Measurements from ENCODE around the gene DOCK1.
A peak's percentile ranks its signal among the peaks of the same experiment; 100 is the strongest.

DOCK1 gene

DNA sequence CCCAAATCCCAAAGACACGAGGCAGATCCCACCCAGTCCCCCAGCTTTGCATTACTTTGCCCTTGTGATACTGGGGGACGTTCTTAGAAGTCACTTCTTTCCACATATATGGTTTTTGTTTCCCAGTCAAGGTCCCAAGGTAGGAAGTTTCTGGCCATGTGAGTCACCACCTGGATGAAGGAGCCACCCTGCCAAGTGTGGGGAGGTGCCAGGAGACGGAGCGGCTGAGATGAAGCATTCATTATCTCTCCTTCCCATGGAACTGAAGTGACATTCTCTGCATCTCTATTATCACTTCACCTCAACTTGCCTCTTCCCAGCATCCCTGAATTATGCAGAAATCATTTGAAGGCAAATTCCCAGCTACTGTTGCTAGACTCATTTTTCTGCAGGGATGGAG, 427.4 kb downstream of the DOCK1 start:
- DNase-seq, result no peak

DNA sequence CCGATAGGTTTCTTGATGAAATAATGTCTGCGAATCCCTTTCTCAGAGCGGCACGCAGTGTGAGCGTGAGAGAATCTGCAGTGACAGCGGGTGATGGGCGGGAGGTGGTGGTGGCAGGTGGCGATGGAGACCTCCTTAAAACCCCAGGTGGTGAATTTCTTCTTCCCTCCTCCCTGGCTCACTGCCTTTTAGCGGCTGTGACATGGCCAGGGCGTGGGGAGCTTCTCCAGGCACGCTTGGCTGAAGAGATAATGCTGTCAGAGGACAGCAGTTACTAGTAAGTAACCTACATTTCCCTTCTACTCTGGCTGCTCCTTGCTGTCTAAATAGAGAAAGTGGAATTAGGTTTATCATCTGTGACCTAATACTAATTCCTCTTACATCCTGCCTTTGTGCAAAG, 432.6 kb downstream of the DOCK1 start:
- no peak for DNase-seq

DNA sequence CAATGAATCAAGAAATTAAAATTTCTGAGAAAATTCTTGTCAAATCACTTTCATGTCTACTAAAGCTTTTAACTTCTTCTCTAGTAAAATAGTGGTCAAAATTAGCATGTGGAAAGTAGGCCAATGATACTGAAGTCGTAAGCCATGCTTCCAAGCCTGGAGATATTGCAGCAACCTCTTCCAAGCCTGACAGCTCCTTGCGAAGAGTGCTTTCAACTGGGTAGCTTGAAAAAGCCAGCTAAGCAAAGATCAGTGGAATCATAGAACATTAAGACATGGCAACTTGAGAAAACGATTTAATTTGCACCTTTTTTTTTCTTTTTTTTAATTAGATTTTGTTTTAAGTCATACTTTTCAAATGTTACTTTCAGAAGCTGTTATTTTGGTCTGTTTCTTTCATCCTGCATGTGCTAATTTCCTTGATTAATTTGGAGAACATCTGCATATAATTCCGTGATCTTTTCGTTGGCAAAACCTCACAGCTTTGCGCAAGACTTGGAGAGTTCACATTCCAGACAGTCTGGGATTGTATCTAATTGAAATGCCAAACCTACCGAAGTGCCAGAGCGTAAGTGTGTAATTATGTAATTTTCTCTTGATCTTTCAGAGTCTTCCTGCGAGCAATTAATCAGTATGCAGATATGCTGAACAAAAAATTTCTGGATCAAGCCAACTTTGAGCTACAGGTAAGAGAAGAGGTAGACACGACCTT, 433.3 kb downstream of the DOCK1 start:
- no peak for DNase-seq

DNA sequence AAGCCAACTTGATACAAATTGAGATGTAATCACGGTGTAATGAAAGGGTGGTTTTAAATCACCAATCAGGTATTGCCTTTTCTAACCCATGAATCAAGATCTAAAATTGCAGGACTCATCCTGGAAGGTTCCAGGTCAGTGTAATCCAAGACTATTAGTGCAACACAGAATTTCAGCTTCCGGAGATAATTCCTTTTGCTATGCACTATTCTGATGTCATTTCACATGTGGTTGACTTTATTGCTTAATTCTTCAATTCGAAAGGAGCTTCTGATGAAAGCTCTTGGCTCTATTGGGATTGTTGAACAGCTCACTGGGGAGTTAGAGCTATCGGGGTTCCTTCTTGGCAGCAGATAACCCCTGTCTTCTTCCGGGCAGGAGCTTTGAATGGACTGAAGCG, 438.6 kb downstream of the DOCK1 start:
- DNase-seq, result no peak

DNA sequence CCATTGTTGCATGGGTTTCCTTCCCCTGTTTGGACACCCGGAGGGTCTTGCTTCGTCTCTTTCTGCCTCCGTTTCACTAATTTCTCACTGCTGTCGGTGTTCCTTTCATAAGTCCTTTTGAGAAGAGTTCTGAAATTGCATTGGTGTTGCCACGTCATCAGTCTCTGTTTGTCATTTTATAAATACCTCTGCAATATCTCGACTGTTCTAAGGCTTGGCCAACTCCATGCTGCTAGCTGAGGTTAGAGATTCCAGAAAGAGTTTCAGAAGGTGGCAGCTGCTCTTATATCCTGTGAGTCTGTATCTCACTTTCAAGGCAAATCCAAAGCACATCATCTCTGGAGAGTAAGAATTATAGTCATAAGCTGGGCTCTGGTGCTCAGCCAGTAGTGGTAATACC, 439.1 kb downstream of the DOCK1 start:
- DNase-seq, result no peak

DNA sequence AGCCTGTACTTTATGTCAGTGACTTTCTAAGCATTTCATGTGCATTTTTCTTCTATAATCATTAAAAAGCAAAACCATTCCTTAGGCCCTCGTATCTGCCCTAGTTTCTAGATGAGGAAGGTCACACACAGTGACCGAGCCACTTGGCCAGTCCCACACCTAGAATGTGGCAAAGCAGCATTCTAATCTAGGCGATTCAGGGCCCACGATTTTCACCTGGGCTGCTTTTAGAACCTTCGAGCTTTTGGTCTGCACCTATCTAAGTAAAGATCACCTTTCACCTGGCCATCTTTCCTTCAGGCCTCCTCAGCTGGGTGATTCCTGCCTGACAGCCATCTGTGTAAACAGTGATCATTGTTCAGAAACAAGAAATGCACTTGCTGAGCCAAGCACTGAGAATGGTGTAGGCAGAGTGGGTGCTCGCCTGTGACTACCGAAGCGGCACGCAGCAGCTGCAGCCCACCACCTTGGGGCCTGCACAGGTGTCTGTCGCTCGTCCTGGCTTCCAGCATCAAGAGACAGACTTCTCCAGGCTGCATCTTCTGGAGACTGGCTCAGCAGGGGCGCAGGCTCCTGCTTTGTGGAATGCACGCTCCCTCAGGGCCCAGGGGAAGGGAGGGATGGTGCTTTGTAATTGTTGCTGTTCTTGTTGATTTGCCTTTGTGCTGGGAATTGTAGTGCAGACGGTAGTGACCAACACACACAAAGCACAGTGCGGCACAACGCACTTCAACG, 440.2 kb downstream of the DOCK1 start:
- peak; percentile 98 for DNase-seq

DNA sequence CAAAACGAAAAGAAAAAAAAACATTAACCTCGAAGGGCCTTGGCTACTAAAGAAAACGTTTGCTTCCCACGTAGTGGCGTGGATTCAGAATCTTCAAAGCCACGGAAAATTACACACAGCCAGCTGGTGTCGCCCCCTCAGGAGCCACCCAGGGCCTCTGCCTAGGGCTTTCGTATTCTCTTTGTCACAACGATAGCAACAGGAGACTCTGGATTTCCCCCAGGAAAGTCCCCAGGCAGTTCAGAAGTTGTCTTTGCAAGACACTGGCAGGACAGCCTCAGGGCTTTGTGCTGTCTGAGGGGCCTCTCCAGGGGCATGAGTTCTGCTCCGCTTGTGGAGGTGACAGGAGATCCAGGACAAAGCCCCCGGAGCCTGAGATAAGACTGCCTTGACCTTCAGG, 441.4 kb downstream of the DOCK1 start:
- peak; percentile 27 for DNase-seq

DNA sequence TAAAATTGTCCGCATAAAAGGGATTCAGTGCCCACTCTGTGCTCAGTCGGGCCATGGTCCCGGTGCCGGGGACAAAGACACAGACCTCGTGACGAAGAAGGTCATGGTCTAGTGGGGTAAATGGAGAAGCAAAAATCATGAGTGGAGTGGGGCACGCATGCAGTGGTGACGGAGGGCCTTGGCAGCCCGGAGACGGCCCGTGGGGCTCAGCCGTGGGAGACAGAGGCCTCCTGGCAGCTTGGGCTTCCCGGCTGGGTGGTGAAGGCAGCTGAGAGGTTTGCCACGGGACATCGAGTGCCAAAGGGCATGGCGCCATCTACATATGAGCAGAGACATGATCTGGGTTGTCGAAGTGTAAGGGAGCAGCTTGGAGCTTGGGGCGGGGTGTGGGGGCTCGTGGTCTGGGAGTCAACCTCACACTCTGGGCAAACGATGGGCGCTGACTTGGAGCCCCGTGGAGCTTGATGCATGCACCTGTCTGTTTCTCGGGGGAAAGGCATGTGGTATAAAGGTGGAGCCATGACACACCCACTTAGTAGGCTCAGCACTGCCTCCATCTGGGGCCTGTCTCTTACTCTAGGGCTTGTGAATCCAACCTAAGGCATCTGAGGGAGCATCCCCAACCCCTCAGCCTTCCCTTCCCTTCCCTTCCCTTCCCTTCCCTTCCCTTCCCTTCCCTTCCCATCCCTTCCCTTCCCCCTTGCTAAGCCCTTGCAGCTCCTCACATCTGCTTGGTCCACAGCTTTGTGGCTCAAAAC, 442.2 kb downstream of the DOCK1 start:
- DNase-seq, result peak; percentile 59

DNA sequence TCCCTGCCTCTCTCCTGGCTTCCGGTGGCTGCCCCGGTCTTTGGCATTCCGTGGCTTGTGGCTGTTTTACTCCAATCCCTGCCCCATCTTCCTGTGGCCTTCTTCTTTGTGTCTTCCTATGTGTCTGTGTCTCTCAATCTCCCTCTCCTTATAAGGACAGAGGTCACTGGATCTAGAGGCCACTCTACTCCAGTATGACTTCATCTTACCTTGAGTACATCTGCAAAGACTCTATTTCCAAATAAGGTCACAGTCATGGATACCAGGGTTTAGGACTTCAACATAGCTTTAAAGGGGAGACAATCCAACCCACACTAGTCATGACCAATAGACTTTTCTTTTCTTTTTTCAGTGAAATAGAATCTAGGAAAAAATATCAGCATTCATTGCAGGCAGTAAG, 444.5 kb downstream of the DOCK1 start:
- DNase-seq, result no peak

DNA sequence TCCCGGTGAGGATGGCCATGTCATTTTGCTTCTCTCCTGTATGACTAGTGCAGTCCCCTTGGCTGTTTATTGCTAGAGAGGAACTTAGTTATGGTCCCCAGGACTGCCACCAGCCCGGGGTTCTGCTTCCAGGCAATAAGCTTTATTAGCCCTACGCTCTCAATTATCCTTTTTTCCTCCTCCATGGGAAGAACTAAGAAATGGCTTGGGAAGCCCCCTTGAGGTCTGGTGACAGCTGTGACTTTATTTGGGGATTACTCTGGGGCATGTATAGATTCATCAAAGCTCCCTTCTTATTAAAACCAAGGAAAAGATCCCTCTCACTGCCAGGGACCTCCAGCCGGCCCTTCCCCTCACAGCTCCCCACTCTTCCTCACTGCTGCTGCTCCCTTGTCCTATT, 446.3 kb downstream of the DOCK1 start:
- DNase-seq, result no peak

DNA sequence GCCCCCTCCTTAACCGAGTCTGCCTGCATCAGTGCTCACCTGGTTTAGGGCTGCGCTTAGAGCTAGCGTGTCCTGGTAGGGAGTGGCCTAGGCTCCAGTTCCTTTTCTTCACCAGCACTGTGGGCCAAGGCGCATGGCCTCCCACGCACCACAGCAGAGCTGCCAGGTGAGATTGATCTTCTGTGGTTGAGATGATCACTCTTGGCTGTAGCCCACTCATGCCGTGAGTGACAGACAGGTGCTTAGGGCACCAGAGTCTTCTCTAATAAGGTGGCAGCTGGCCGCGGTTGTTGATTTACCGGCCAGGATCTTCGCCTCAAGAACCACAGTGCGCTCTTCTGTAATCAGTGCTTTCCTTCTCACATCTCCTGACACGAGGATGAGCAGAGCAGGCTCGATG, 448.3 kb downstream of the DOCK1 start:
- peak; percentile 63 for DNase-seq

DNA sequence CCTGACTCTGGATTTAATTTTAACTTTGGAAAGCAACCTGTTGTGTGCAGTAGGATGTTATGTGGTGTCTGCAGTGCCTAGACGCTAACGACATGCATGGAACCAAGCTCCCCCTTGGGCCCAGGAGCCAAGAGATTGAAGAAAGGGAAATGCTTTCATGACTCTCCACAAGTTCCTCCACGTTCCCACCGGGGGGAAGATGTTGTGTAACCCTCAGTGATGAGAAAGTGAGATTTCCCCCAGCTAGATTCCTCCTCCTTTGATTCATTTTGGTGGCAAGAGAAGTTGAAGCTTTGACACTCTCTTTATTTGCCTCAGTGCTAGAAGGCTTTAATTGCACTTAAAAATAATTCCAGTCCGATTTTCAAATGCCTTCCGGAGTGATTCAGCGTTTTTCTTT, 449.0 kb downstream of the DOCK1 start:
- no peak for DNase-seq

DNA sequence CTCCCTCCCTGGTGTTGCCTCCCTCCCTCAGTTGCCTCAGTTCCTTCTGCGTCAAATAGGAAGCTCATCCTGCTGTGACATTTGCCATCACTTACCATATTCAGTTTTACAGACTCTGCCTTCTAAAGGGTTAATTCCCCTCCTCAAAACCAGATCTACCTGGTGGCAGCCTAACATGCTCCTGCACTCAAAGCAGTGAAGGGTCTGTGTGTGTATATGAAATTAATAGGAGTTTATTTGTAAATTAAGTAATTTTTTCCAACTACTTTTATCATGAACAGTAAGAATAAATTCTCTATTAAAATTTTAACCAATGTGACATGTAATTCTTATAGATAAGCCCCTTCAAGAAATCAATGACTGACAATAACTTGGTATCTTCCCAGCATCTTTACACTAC, 449.8 kb downstream of the DOCK1 start:
- DNase-seq, result peak; percentile 16

DNA sequence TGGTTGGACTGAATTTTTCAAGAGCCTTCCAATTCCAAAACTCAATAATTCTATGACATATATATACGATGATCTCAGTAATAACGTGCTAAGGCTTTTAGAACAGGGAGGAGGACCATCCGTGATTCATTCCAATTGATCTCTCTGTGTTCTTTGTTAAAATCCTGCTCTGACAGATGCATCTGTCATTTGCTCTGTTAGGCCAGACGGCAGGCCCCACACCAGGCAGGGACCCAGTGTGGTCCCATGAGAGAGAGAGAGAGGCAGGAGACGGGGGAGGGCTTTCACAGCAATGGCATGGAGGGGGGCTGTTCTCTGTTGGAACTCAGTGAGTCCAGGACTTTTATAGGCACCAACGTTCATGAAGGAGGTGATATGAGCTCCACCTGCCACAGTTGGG, 451.1 kb downstream of the DOCK1 start:
- DNase-seq, result no peak

DNA sequence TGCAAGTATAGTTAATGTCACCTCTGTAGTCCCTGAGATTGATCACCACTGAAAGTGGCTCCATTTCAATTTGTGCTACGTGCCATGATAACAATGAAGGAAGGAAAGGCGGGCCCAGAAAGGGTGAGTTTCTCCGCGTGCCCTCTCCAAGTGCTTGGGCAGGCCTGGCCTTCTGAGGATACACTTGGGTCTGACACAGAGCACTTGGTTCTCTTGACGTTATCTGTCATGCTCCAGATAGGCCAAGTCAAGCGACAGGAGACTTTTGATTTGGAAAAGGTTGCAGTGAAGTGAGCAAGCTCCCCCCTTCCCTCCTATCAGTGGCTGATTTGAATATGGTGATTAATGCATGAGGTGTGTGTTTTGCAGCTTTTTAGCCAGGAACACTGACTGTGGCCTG, 452.0 kb downstream of the DOCK1 start:
- DNase-seq, result no peak

DNA sequence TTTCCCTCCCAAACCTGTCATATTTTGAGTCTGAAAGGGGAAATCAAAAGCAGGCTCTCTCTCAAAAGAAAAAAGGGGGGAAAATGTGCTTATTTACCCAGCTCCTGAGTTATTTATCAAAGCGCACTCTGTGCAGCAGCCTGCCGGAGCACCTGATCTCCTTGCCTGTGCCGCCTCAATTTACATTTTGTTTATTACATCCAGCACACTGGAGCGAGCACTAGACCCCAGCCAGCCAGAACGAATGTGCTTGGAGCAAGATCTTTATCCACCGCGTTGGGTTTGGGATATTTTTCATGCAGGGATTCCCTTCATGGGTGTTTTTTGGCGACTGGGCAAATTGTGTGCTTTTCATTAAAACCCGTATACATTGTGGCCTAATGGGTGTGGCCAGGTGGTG, 453.1 kb downstream of the DOCK1 start:
- no peak for DNase-seq

DNA sequence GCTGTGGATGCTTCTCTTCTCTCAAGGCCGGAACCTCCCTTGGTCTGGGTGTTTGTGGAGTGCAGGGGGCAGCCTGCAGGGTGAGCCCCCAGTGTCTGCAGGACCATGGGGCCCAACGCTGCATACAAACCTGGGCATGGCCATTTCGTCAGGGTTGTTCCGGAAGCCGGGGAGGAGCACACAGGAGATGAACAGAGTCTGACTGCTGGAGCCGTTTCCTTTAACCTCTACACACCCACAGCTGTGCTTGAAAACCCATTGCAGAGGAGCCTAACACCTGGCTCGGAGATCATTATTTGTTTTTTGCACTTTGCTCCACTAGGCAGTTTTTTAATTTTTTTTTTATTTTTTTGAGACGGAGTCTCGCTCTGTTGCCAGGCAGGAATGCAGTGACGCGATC, 458.8 kb downstream of the DOCK1 start:
- no peak for DNase-seq

DNA sequence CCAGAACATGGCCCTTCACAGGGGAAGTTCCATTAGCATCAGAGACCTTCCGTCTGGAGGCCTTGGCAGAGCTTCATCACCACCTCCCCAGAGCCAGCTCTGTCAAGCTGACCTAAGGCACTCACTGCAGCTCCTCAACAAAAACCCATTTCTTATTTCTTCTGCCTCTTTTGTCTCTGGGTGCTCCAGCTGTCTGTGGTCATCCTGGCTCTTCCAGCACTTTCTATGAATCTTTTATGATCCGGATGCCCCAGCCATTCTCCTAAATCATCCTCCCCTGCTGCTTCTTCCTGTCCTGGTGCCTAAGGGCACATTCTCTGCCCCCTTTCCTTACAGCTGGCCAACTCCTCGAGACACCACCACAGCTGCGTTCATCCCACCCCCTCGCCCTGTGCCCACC, 462.9 kb downstream of the DOCK1 start:
- DNase-seq, result no peak

DNA sequence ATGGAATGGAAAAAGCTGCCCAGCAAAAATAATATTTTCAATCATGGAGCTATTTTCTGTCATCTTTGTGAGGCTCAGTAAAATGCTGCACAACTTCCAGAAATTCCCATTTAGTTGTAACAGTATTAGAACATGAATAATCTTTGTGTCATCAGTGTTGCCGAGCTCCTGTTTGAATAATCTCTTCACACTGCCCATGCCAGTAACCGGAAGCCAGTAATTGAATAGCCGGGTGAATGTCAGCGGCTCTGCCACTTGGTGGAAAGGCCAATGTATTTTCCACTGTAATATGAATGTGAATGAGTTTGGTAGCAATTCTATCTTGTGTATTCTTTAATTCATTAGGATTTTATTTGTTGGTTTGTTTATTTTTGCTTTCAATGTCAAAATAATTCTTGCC, 463.7 kb downstream of the DOCK1 start:
- no peak for DNase-seq

DNA sequence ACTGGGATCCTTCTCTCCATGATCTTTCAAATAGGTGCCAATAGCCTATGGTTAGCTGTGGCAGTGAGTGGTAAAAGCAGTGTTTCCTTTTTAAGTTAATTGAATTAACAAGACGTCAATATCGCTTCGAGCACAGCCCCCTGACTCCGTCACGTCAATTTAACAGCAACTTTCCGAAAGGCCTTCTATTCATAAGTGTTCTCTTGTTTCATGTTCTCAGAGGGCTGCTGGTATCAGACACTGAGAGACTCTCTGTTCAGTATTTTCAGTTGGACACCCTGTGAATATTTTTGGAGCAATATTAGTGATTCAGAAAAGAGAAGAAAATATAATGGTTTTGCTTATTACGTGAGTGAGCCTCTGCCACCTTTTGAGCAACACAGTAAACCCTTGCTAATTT, 465.4 kb downstream of the DOCK1 start:
- no peak for DNase-seq

DNA sequence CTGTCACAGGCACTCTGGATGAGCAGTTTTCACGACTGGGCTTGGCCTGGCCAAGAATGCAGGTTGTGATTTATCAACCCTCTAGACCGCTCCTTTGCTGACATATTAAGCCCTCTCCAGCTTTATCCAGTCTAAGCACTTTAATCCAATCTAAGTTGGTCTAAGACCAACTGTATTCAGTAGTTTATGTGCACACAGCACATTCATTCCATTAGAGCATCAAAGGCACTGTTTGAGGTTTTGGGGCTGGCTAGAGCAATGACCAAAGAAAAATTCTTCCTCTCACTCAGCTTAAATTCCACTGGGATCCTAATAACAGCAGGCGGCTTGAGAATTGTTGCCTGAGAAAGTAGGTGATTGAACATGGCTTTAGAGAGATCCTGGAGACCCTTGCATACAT, 467.1 kb downstream of the DOCK1 start:
- no peak for DNase-seq

DNA sequence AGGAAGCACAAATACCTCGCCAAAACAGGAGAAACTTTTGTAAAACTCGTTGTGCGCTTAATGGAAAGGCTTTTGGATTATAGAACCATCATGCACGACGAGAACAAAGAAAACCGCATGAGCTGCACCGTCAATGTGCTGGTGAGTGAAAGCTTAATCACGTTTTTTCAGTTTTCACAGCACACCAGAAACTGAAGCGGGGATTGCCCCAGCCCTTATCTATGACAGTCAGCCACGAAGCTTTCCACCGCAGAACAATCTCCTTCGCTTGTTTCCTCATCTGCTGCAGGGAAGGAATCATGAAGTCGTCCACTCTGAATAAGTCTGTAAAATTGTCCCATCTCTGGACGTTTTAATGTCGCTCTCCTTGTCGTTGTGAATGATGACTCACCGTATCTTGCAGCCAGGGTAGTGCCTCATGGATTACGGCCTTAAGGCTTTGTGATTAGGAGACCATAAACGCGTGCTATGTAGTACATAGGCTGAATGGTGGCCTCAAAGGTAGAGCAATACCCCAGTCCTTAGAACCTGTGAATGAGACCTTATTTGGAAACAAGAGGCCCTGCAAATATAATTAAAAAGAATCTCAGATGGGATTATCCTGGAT, 468.9 kb downstream of the DOCK1 start:
- no peak for DNase-seq

DNA sequence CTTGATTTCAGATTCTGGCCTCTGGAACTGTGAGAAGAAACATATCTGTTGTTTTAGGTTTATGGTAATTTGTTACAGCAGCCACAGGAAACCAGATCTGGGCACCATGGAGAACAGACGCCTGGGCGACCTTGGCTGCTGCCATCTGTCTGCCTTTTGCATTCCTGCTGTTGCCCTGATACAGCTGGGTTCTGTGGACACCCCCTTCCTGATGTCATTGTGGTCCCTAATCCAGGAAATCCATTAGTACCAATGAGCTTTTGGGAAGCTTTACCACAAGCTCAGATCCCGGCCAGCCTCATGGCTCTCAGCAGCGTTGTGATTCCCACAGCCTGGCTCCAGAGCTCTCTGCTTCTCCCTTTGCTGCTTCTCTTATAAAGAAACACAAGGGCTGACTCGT, 469.7 kb downstream of the DOCK1 start:
- no peak for DNase-seq

DNA sequence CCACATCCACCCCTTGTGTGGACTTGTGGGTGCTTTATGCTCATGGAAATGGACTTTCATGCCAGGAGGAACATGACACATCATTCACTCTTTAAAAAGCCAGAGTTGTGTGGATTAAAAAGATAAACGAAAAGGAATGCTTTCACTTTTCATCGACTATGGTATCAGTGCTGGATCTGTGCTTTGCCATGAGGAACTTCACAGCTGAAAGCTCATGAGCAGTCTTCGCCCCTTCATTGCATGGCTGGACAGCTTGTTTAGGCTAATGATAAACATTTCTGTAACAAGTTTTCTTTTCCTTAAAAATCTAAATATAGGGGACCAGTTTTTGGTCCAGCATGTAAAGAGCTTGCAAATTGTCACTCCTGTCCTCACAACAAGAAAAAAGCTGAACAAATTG, 470.2 kb downstream of the DOCK1 start:
- DNase-seq, result no peak

All from NCI-H146 (cell line).